ENCODE data around the gene CFAP410. TPM values are rescaled to one million over a fixed set of nuclear protein-coding genes. Genes with fewer than 3 reads are reported as not detected.

Gene CFAP410
- total and polyA plus RNA-seq, 2 of the 8 experiments (the other 6 are each of a cell fraction or from before 2014, with no cell fraction given) = 10.6 to 12.0 TPM

DNA sequence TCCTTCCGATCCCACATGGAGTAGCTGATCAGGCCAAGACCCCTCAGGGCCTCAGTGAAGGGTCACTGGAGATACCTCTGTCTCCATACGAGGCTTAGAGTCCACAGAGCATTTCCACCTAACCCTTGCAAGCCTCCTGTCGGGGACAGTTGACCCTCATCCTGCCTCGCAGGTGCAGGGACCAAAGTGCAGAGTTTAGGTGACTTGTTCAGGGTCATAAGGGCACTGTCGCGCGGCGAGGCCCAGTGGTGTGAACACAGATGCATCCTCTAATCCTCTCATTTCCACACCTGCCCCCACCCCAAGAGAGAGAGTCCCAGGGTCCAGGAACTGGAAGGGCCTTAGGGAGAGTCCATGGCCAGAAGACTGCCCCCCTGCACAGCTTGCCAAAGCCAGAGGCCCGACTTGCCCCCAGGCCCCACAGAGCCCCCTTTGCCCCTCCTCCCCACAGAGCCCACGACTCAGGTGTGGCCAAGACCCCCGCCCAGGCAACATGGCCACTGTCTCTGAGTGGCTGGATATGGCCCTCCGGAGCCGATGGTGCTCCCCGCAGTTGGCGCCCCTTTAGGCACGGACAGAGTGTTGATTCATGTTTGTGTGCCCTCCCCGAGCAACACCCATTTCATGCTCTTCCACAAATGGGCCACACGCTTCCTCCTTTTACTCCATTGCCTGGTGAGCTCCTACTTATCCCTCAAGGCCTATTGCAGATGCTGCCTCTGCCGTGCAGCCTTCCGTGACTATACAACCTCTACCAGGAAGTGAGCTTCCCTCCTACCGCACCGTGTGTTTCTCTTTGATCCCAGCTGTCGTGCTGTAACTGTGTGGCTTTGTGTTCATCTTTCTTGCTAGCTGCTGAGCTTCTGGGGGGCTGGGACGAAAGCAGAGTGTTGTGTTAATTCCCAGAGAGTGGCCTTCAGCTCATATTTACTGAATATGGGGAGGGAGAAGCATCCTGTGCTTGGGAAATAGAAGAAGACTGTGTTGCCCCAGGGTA lies 15.9 kb upstream of the CFAP410 start:
- Histone ChIP-seq H2BK20ac (ENCODE audit: low read length) (0 out of 2 replicates have a peak overlapping the region, but pooled peaks have one; percentile 80), H3K23me2 (ENCODE audit: low read depth, low read length) (no peaks in the 10 kb centered on the region; the same call in 1 of the 2 replicates), H3K27ac (ENCODE audit: low read depth, low read length) (no peak overlapping the region), H3K4ac (replicated peaks; ENCODE audit: insufficient read length, low read depth, low read length) (no peak overlapping the region), H2AFZ (ENCODE audit: low read length) (no peak overlapping the region), H4K8ac (ENCODE audit: extremely low read depth, insufficient read depth, low read length) (no peak overlapping the region), H3K14ac (ENCODE audit: insufficient read length) (no peak overlapping the region), H4K5ac (ENCODE audit: insufficient read length, low read depth, low read length) (no peak overlapping the region), H3K79me2 (ENCODE audit: control insufficient read depth in 1 of 2, insufficient read depth in 2 of 2, low read length in 2 of 2) (no peaks in the 10 kb centered on the region), H2AK5ac (ENCODE audit: low read depth, low read length) (no peak overlapping the region), H2BK12ac (ENCODE audit: low read depth, low read length) (no peak overlapping the region), H3K27me3 (replicated peaks in 1 of 4; ENCODE audit: control insufficient read depth in 3 of 4, extremely low read depth in 1 of 4, insufficient read depth in 3 of 4, low read length in 3 of 4) (peaks cover 7 to 26% (median 16%) of the 10 kb centered on the region in 4 experiments; a peak in 6 of 7 replicates), H3K9ac (replicated peaks in 1 of 4; ENCODE audit: extremely low read depth in 1 of 4, low read depth in 3 of 4, low read length in 3 of 4) (no peak overlapping the region), H3K79me1 (ENCODE audit: low read depth, low read length) (no peaks in the 10 kb centered on the region), H2BK120ac (replicated peaks; ENCODE audit: low read depth, low read length) (no peak overlapping the region), H3K23ac (ENCODE audit: insufficient read length) (no peak overlapping the region), H2BK5ac (ENCODE audit: low read depth, low read length) (no peak overlapping the region), H3K36me3 (ENCODE audit: control insufficient read depth in 2 of 4, insufficient read depth in 4 of 4, low read length in 3 of 4) (no peaks in the 10 kb centered on the region), H3K9me3 (ENCODE audit: insufficient read depth in 2 of 2, low read depth in 1 of 2, low read length in 1 of 2) (no peaks in the 10 kb centered on the region), H3K56ac (replicated peaks; ENCODE audit: insufficient read length, low read depth, low read length) (no peak overlapping the region), H4K91ac (replicated peaks; ENCODE audit: insufficient read length, low read length) (no peak overlapping the region), H3K4me1 (replicated peaks in 1 of 4; ENCODE audit: control insufficient read depth in 3 of 4, insufficient read depth in 4 of 4, low read length in 3 of 4) (peaks cover 0 to 5% (median under 1%) of the 10 kb centered on the region in 4 experiments; a peak in 2 of 7 replicates), H3K4me3 (ENCODE audit: extremely low read depth in 1 of 4, insufficient read depth in 2 of 4, low read depth in 3 of 4, low read length in 4 of 4) (no peak overlapping the region), H4K20me1 (replicated peaks in 1 of 2; ENCODE audit: control insufficient read depth in 1 of 2, insufficient read depth in 2 of 2, low read length in 2 of 2) (no peaks in the 10 kb centered on the region), H3K4me2 (ENCODE audit: insufficient read depth in 1 of 2, low read depth in 2 of 2, low read length in 2 of 2) (no peak overlapping the region), H3K18ac (ENCODE audit: extremely low read depth, low read length) (no peak overlapping the region), H2BK15ac (ENCODE audit: low read length) (no peak overlapping the region)
- DNase-seq (ENCODE audit: low read depth in 1 of 2, low spot score in 2 of 2) = no peak
- FAIRE-seq = no peak
- 94% methylated on average over 24 of the region's 24 CpGs; no CpG with 5 or more reads in 1 of the 2 experiments for WGBS, 2 experiments (ENCODE audit: extremely low coverage in 1 of 2, insufficient coverage in 1 of 2, insufficient read length in 1 of 2, insufficient replicate concordance in 2 of 2, low coverage in 1 of 2, low lambda C conversion rate in 2 of 2, missing lambda C conversion rate in 1 of 2)
- ChIA-PET CTCF (ENCODE audit: partially characterized antibody) (interaction anchor here (0.7 to 0.8 kb wide), 2 partner anchors 91 to 438 kb away, joined by 3 read pairs; no protein-coding TSS in a partner anchor), POLR2A (ENCODE audit: partially characterized antibody) (interaction anchor here (0.6 kb wide), 1 partner anchor 1351 kb away, joined by 3 read pairs; no protein-coding TSS in a partner anchor)
- TF ChIP-seq SIRT6 (IDR thresholded peaks at IDR 0.05; ENCODE audit: low read length) = no peak
- no peak for TF ChIP-seq POU5F1 (IDR thresholded peaks at IDR 0.05; ENCODE audit: low read depth, low read length)
- no peak for TF ChIP-seq JUN (IDR thresholded peaks at IDR 0.05; ENCODE audit: low read depth, low read length)
- no peak for TF ChIP-seq SUZ12 (IDR thresholded peaks at IDR 0.05; ENCODE audit: low read length)
- no peak for TF ChIP-seq TAF7 (optimal IDR thresholded peaks at IDR 0.05; ENCODE audit: borderline replicate concordance, low read depth, low read length)
- TF ChIP-seq HDAC6 (IDR thresholded peaks at IDR 0.05; ENCODE audit: low read depth, low read length) = no peak
- TF ChIP-seq SIX5 (IDR thresholded peaks at IDR 0.05; ENCODE audit: low read depth, low read length) = no peak
- TF ChIP-seq HDAC2 (IDR thresholded peaks at IDR 0.05; ENCODE audit: borderline replicate concordance in 1 of 2, low read depth in 2 of 2, low read length in 2 of 2) = no peak
- TF ChIP-seq, protein P1, sequence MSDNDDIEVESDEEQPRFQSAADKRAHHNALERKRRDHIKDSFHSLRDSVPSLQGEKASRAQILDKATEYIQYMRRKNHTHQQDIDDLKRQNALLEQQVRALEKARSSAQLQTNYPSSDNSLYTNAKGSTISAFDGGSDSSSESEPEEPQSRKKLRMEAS (IDR thresholded peaks at IDR 0.05) = no peak

Data from H1 (cell line).